Osteoblast (primary cell): ENCODE results near the gene SHTN1. TPM values are rescaled to one million over a fixed set of nuclear protein-coding genes. Genes with fewer than 3 reads are reported as not detected.

Experiments used
- DNase-seq: peaks from one replicate; pipeline ENCODE4 v3.0.0; 2011; ENCODE audit warnings: low spot score, mixed read lengths; ENCODE audit not compliant: insufficient read length; ENCODE audit errors: missing footprints
- H2AFZ ChIP-seq: 2 replicates; pipeline ENCODE4 v1.6.0; 2011; ENCODE audit warnings: mild to moderate bottlenecking, low read length
- H3K27ac ChIP-seq: 2 replicates; pipeline ENCODE4 v1.5.1; 2011; ENCODE audit warnings: mild to moderate bottlenecking, low read depth, low read length, moderate library complexity
- H3K27me3 ChIP-seq: 2 replicates; pipeline ENCODE4 v1.6.0; 2012; ENCODE audit warnings: mild to moderate bottlenecking, control low read depth, inconsistent platforms, low read length, moderate library complexity; ENCODE audit not compliant: insufficient read depth
- H3K36me3 ChIP-seq: 2 replicates; pipeline ENCODE4 v1.5.1; 2011; ENCODE audit warnings: mild to moderate bottlenecking, low read length, control low read depth, moderate library complexity; ENCODE audit not compliant: insufficient read depth
- H3K4me1 ChIP-seq: 2 replicates; pipeline ENCODE4 v1.5.1; 2011; ENCODE audit warnings: mild to moderate bottlenecking, low read length, control low read depth, moderate library complexity; ENCODE audit not compliant: insufficient read depth
- H3K4me2 ChIP-seq: 2 replicates; pipeline ENCODE4 v1.6.0; 2011; ENCODE audit warnings: mild to moderate bottlenecking, low read length; ENCODE audit not compliant: insufficient read depth
- H3K4me3 ChIP-seq: fragments of 200-600 bp; sonication (generic); 3 replicates; pipeline ENCODE4 v1.5.1; 2012; ENCODE audit warnings: mild to moderate bottlenecking, low read length, inconsistent platforms; ENCODE audit not compliant: insufficient read depth
- H3K79me2 ChIP-seq: 2 replicates; pipeline ENCODE4 v1.6.0; 2012; ENCODE audit warnings: mild to moderate bottlenecking, low read length, control low read depth, inconsistent platforms; ENCODE audit not compliant: insufficient read depth
- H3K9me3 ChIP-seq: 2 replicates; pipeline ENCODE4 v1.5.1; 2011; ENCODE audit warnings: low read depth, low read length, control low read depth
- H4K20me1 ChIP-seq: 2 replicates; pipeline ENCODE4 v1.6.0; 2012; ENCODE audit warnings: mild to moderate bottlenecking, low read length, control low read depth; ENCODE audit not compliant: insufficient read depth
- total RNA-seq: library from RNA; depleted of rRNA; stranded (reverse); fragments of >200 nt; gene quantifications from 2 replicates; pipeline ENCODE4 v1.2.3, GENCODE V29; 2012
- TF ChIP-seq, protein P1 (sequence below): IDR thresholded peaks from 2 replicates; pipeline ENCODE4 v1.5.1; 2011; ENCODE audit warnings: mild to moderate bottlenecking, low read depth, low read length, moderate library complexity; ENCODE audit errors: extremely low read depth

Gene SHTN1
- total RNA-seq, 1 donor = 2.2 TPM

DNA sequence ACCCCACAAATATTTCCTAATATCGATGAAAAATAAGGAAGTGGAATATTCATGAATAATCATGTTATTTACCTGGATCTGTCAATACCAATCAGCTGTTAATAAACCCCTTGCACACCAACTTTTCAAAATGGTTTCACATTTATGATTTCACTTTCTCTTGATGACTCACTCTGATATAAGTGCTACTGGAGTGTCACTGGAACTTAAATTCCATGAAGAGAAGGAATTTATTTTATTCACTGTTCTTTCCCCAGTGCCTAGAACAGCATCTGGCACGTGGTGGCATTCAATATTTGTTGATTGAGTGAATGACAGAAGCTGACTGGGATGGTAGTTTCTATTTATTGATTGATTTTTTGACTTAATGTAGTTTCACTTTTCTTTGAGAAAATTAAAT, 159.2 kb downstream of the SHTN1 start:
- H2AFZ ChIP-seq = no peak overlapping the region
- DNase-seq = no peak
- no peaks in the 10 kb centered on the region for H3K36me3 ChIP-seq
- H3K79me2 ChIP-seq = no peaks in the 10 kb centered on the region
- no peak overlapping the region for H3K4me3 ChIP-seq
- peaks cover 5% of the 10 kb centered on the region for H3K27me3 ChIP-seq
- H3K9me3 ChIP-seq = no peaks in the 10 kb centered on the region
- TF ChIP-seq, protein P1, sequence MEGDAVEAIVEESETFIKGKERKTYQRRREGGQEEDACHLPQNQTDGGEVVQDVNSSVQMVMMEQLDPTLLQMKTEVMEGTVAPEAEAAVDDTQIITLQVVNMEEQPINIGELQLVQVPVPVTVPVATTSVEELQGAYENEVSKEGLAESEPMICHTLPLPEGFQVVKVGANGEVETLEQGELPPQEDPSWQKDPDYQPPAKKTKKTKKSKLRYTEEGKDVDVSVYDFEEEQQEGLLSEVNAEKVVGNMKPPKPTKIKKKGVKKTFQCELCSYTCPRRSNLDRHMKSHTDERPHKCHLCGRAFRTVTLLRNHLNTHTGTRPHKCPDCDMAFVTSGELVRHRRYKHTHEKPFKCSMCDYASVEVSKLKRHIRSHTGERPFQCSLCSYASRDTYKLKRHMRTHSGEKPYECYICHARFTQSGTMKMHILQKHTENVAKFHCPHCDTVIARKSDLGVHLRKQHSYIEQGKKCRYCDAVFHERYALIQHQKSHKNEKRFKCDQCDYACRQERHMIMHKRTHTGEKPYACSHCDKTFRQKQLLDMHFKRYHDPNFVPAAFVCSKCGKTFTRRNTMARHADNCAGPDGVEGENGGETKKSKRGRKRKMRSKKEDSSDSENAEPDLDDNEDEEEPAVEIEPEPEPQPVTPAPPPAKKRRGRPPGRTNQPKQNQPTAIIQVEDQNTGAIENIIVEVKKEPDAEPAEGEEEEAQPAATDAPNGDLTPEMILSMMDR = no peak
- H4K20me1 ChIP-seq = no peaks in the 10 kb centered on the region
- H3K27ac ChIP-seq = no peak overlapping the region
- peaks cover 10% of the 10 kb centered on the region for H3K4me1 ChIP-seq
- no peak overlapping the region for H3K4me2 ChIP-seq

DNA sequence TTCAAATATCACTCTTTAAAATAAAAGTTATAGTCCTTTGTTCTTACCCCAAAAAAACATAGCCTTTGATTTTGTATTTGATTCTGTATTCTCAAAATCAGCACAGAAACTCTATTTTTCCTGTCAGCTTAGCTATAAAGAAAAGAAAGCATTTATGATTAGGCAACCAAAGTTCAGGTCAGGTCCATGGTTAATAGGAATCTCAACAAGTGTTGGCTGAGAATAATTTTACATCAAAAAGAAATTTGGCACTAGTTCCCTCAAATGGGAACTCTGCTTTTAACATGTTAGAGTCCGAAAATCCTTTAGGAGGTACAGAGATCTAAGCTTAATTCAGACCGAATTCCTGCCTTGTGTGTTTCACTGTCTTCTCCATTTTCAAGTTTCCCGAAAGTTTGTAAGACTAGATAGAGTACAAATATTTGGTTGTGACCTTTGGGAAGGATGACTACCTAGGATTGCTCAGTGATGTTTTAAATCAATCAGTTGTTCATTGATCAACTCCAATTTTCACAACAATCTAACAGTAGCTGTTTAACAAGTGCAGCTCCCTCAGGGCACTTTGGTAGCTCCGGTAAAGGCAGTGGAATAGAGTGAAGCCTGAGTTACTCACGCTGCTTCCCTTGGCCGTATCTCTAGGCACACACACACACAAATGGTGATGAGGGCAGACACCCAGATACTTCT, 164.5 kb downstream of the SHTN1 start:
- DNase-seq = no peak
- no peak overlapping the region for H3K27ac ChIP-seq
- H3K27me3 ChIP-seq = peaks cover 6% of the 10 kb centered on the region
- TF ChIP-seq, protein P1 = no peak
- H3K4me2 ChIP-seq = no peak overlapping the region
- H3K79me2 ChIP-seq = no peaks in the 10 kb centered on the region
- H3K36me3 ChIP-seq = no peaks in the 10 kb centered on the region
- H2AFZ ChIP-seq = no peak overlapping the region
- H4K20me1 ChIP-seq = no peaks in the 10 kb centered on the region
- H3K9me3 ChIP-seq = no peaks in the 10 kb centered on the region
- H3K4me1 ChIP-seq = no peaks in the 10 kb centered on the region
- H3K4me3 ChIP-seq = no peak overlapping the region

DNA sequence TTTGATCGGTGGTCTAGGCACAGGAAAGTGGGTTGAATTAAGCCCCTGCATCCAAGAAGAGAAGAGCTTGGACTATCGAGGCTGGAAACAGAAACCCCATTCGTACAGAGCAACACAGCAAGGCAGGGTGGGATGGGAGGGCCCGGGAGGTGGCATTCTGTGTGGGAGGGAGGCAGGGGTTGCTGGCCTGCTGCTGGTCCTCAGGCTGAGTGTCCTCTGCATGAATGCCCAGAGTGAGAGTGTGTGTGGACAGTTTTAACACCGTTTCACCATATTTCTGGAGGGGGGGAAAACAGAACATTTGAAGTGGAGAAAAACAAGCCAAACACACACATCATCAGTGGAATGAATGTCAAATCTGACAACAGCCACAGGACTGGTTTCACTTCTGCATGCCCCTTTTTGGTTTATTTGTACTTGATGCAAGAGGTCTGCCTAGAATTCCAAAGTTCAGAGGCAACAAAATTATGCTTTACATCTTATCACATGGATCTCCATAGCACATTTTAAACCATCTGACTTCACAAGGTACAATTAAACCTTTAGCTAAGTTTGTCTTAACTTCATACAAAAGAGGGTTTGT, 166.8 kb downstream of the SHTN1 start:
- Histone ChIP-seq H4K20me1 (no peaks in the 10 kb centered on the region), H3K4me1 (no peaks in the 10 kb centered on the region), H3K27ac (no peak overlapping the region), H3K4me3 (no peak overlapping the region), H3K36me3 (no peaks in the 10 kb centered on the region), H3K79me2 (no peaks in the 10 kb centered on the region), H3K9me3 (no peaks in the 10 kb centered on the region), H3K27me3 (peaks cover 6% of the 10 kb centered on the region), H3K4me2 (no peak overlapping the region), H2AFZ (no peak overlapping the region)
- DNase-seq = no peak
- TF ChIP-seq, protein P1 = no peak

DNA sequence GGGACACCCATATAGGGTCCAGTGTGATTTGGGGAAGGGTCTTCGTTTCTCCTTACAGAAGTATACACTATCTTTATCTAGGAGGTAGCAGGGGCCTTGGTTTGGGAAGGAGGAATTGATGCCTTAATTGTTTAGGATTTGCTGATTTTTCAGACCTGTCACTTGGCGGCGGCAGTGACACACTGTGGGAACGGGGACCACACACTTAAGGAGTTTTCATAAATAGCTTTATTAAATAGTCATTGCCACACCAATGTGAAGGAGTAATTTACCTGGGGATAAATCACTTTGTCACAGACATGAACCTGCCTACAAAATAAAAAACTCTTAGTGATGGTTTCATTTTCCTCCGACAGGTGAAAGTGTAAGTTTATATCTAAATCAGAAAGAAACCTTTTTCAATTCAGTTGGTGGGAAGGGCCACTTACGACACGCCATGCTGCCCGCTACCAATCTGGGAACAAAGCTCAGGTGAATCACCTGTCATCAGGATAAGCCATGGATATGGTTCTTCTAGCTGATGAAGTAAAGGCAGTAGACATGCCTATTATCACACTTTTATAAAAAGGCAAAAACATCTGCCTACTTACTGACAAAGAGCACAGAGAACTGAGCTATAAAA, 168.0 kb downstream of the SHTN1 start:
- peaks cover 6% of the 10 kb centered on the region for H3K27me3 ChIP-seq
- no peaks in the 10 kb centered on the region for H4K20me1 ChIP-seq
- no peak for DNase-seq
- no peaks in the 10 kb centered on the region for H3K79me2 ChIP-seq
- H2AFZ ChIP-seq = no peak overlapping the region
- TF ChIP-seq, protein P1 = no peak
- no peaks in the 10 kb centered on the region for H3K9me3 ChIP-seq
- no peaks in the 10 kb centered on the region for H3K36me3 ChIP-seq
- H3K27ac ChIP-seq = no peak overlapping the region
- no peak overlapping the region for H3K4me2 ChIP-seq
- no peak overlapping the region for H3K4me3 ChIP-seq
- no peaks in the 10 kb centered on the region for H3K4me1 ChIP-seq
